ENCODE data around the gene CELF1. TPM values are rescaled to one million over a fixed set of nuclear protein-coding genes. Genes with fewer than 3 reads are reported as not detected.
A peak's percentile ranks its signal among the peaks of the same experiment; 100 is the strongest.

Gene CELF1
- total RNA-seq, 4 donors from 2014 or later = 82.9 to 248 (median 96.7) TPM

DNA sequence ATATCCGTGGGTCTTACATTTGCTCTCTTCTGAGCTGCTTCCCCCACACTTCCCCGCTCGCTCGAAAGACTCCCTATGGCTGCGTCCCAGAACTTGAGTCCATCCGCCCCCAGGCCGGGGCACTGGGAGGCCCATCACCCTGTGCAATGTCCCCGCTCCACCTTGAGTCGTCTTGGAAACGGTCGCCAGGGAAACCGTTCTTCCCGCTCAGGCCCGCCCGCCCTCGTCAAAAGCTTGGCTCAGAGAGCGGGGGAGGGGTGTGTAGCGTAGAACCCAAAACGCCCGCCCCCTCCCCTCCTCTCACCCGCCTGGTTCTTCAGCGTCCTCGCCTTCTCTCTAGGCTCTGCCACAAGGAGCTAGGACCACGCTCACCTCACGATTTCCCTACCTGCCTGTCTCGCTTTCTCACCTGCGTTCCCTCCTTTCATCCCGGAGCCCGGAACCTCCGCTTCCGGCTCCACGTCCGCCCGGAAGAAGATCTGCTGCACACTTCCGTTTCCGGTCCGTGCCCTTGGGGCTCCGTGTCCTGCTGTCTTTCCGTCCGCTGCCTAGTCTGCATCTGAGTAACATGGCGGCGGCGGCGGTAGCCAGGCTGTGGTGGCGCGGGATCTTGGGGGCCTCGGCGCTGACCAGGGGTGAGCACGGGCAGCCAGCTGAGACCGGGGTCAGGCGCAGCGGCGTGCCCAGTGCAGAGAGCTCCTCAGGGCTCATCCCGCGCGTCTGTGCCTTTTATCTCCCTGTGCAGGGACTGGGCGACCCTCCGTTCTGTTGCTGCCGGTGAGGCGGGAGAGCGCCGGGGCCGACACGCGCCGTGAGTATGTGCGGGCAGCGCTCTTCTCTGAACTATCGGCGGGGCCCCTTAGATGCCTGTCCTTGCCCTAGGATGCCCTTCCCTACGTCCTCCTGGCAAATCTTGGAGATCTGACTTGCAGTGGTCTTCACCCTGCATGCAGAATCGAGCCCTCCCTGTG, 25.9 kb upstream of the CELF1 start, which contains the start of the genes KBTBD4 and NDUFS3:
KBTBD4 (minus strand) TSS at position 447 of the 971 bp plus-strand sequence; CDS start at position 428, 19 bp downstream.
NDUFS3 (plus strand) TSS at position 551 of the 971 bp plus-strand sequence; CDS start at position 569, 18 bp downstream.
- H3K36me3 ChIP-seq = peaks cover 0 to 37% (median 17%) of the 10 kb centered on the region in 4 donors
- intact Hi-C loops (cut with DNase I; ENCODE audit: low total_unique reads) = loop anchor here (5.0 kb wide), 1 partner anchor 138 kb away; the partner anchor contains the start of gene AGBL2
- in situ Hi-C loops (cut with MboI; ENCODE audit: low pct_ligation_motif_present in 1 of 4, low pct_unique_long_range_greater_than_20kb in 1 of 4, low sequenced_read_pairs in 3 of 4) = no loop called here

DNA sequence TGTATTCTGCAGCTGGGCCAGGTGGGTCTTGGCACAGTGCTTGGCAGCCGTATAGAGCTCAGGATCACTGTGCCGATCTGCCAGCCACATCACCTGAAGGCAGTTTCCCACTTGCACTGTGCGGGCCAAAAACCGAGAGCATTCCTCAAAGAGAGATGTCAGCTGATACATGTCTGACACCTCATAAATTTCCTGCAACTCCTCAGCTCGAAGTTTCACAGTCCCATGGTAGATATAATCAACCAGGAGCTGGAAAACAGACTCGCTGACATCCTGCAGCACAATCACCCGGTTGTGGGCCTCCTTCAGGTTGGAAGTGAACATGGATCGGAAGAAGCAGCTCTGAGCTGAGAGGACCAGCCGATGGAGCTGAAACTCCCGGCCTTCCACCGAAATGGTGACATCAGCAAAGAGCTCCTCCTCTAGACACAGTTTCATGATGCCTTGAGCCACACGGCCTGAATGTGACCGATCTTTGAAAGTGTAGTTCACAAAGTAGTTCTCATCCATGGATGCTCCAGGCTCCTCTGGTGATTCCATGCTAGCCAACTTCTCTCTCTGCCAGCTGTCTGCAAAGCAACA, 24.6 kb upstream of the CELF1 start:
- in situ Hi-C loops (cut with MboI; ENCODE audit: low pct_ligation_motif_present in 1 of 4, low pct_unique_long_range_greater_than_20kb in 1 of 4, low sequenced_read_pairs in 3 of 4) = no loop called here
- peak overlapping the region in 1 of 4 donors; percentile 97 for H3K4me3 ChIP-seq
- intact Hi-C loops (cut with DNase I; ENCODE audit: low total_unique reads) = loop anchor here (5.0 kb wide), 1 partner anchor 140 kb away; the partner anchor contains the start of gene AGBL2
- TF ChIP-seq EP300 (IDR thresholded peaks at IDR 0.05; ENCODE audit: low read depth) (no peak), POLR2A (IDR thresholded peaks at IDR 0.05) (no peak), POLR2AphosphoS5 (IDR thresholded peaks at IDR 0.05) (no peak)
- TF ChIP-seq, protein P1, sequence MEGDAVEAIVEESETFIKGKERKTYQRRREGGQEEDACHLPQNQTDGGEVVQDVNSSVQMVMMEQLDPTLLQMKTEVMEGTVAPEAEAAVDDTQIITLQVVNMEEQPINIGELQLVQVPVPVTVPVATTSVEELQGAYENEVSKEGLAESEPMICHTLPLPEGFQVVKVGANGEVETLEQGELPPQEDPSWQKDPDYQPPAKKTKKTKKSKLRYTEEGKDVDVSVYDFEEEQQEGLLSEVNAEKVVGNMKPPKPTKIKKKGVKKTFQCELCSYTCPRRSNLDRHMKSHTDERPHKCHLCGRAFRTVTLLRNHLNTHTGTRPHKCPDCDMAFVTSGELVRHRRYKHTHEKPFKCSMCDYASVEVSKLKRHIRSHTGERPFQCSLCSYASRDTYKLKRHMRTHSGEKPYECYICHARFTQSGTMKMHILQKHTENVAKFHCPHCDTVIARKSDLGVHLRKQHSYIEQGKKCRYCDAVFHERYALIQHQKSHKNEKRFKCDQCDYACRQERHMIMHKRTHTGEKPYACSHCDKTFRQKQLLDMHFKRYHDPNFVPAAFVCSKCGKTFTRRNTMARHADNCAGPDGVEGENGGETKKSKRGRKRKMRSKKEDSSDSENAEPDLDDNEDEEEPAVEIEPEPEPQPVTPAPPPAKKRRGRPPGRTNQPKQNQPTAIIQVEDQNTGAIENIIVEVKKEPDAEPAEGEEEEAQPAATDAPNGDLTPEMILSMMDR (IDR thresholded peaks at IDR 0.05) = no peak
- no peaks in the 10 kb centered on the region for H3K9me3 ChIP-seq
- no peak for DNase-seq
- H3K4me1 ChIP-seq = peaks cover 16 to 26% (median 23%) of the 10 kb centered on the region in 4 donors
- peaks cover 0 to 35% (median 13%) of the 10 kb centered on the region in 4 donors for H3K36me3 ChIP-seq
- H3K27ac ChIP-seq = peak overlapping the region in 1 of 4 donors; percentile 88
- WGBS, 2 donors (ENCODE audit: low coverage in 1 of 2) = 78% methylated on average over 13 of the region's 13 CpGs; no CpG with 5 or more reads in 1 of the 2 donors
- no peaks in the 10 kb centered on the region for H3K27me3 ChIP-seq

More for the DNA sequence above, 25.9 kb upstream of the CELF1 start, which contains the start of the genes KBTBD4 and NDUFS3:
- H3K4me3 ChIP-seq = peak within 1 kb of the TSS; percentile 72 to 97 (median 87)
- H3K9me3 ChIP-seq = no peaks in the 10 kb centered on the region
- peaks cover 16 to 26% (median 23%) of the 10 kb centered on the region in 4 donors for H3K4me1 ChIP-seq
- 1% methylated on average over 70 of the region's 72 CpGs; no CpG with 5 or more reads in 1 of the 2 donors for WGBS, 2 donors (ENCODE audit: low coverage in 1 of 2)
- DNase-seq = peak; percentile 90
- peak within 1 kb of the TSS; percentile 86 to 91 (median 89) for H3K27ac ChIP-seq
- no peaks in the 10 kb centered on the region for H3K27me3 ChIP-seq
- TF ChIP-seq POLR2A (IDR thresholded peaks at IDR 0.05) (peak; percentile 79), EP300 (IDR thresholded peaks at IDR 0.05; ENCODE audit: low read depth) (no peak), POLR2AphosphoS5 (IDR thresholded peaks at IDR 0.05) (peak; percentile 88 to 94 (median 89))
- TF ChIP-seq, protein P1 (IDR thresholded peaks at IDR 0.05) = peak in 1 of 5 experiments; percentile 8

GRCh38 chr11:47573321-47573720, 20.4 kb upstream of the CELF1 start:
- no peak for TF ChIP-seq EP300 (IDR thresholded peaks at IDR 0.05; ENCODE audit: low read depth)
- TF ChIP-seq POLR2AphosphoS5 (IDR thresholded peaks at IDR 0.05) = no peak
- TF ChIP-seq, protein P1 (IDR thresholded peaks at IDR 0.05) = no peak
- TF ChIP-seq POLR2A (IDR thresholded peaks at IDR 0.05) = no peak

More at GRCh38 chr11:47573321-47573720, 20.4 kb upstream of the CELF1 start:
- Histone ChIP-seq H3K9me3 (no peaks in the 10 kb centered on the region), H3K27me3 (no peaks in the 10 kb centered on the region), H3K36me3 (peaks cover 0 to 16% (median 5%) of the 10 kb centered on the region in 4 donors), H3K4me3 (no peak overlapping the region), H3K27ac (no peak overlapping the region), H3K4me1 (peaks cover 8 to 12% (median 11%) of the 10 kb centered on the region in 4 donors)
- WGBS, 2 donors (ENCODE audit: low coverage in 1 of 2) = 88% methylated on average over 11 of the region's 11 CpGs; no CpG with 5 or more reads in 1 of the 2 donors
- in situ Hi-C loops (cut with MboI; ENCODE audit: low pct_ligation_motif_present in 1 of 4, low pct_unique_long_range_greater_than_20kb in 1 of 4, low sequenced_read_pairs in 3 of 4) = loop anchor here in 1 of 4 donors (25.0 kb wide), 1 partner anchor 111 kb away; no protein-coding TSS in a partner anchor
- intact Hi-C loops (cut with DNase I; ENCODE audit: low total_unique reads) = no loop called here
- no peak for DNase-seq
